HCT116 (cell line): ENCODE results near the gene SEMA3G. TPM values are rescaled to one million over a fixed set of nuclear protein-coding genes. Genes with fewer than 3 reads are reported as not detected.

Experiments
- ATAC-seq: fragments of 200-7000 bp; cut with Tn5 transposase; 2 replicates; pipeline ENCODE4 v1.9.1; 2020; ENCODE audit warnings: mild to moderate bottlenecking, moderate library complexity
- BruUV-seq: library from RNA; stranded (reverse); fragments of 400-500 nt; replicated peaks from 2 replicates; lab custom pipeline; 2021; lab: Mats Ljungman, UMichigan
- CTCF ChIA-PET: fragments of 300-600 bp; sonication (Branson Sonifier 250); formaldehyde crosslinking; loops from one replicate; lab custom pipeline; 2021; ENCODE audit warnings: antibody characterized with exemption; lab: Charles Lee
- POLR2A ChIA-PET: fragments of 300-600, 350-600 bp; sonication (Branson Sonifier 250); formaldehyde crosslinking; loops from one replicate; lab custom pipeline; 2021; ENCODE audit warnings: antibody characterized with exemption; lab: Charles Lee
- RAD21 ChIA-PET, 2 experiments: fragments of 300-600 bp; sonication (Branson Sonifier 250); formaldehyde crosslinking; loops; one replicate each; lab custom pipeline; 2023; ENCODE audit warnings: low total read pairs in 2 of 2; ENCODE audit not compliant: uncharacterized antibody in 2 of 2, unreplicated experiment in 2 of 2, low non-redundant PET in 1 of 2; lab: Charles Lee
- DNase-seq: peaks from one replicate; pipeline ENCODE4 v3.0.0-alpha.2; 2010; ENCODE audit warnings: low read depth, low spot score
- H2AFZ ChIP-seq: fragments of 200-600 bp; shearing (Covaris generic), sonication (generic); 2 replicates; pipeline ENCODE4 v1.6.1; 2017; ENCODE audit warnings: low read depth, mixed run types, mixed read lengths, antibody characterized with exemption, low read length; ENCODE audit not compliant: poor library complexity, severe bottlenecking
- H3K27ac ChIP-seq: 2 replicates; pipeline ENCODE4 v1.5.1; 2012; ENCODE audit warnings: low read depth, low read length
- H3K27me3 ChIP-seq: fragments of 200-600 bp; sonication (generic); 2 replicates; pipeline ENCODE4 v1.6.1; 2016; ENCODE audit warnings: mixed run types, low read length, mixed read lengths; ENCODE audit not compliant: insufficient read depth
- H3K36me3 ChIP-seq, 2 experiments: fragments of 200-500 bp in 1 of 2; fragments of 200-600 bp in 1 of 2; sonication (Bioruptor generic) in 1 of 2; sonication (generic) in 1 of 2; 2 replicates each; pipeline versions ENCODE4 v1.5.1 to v1.6.1; 2014 to 2016; ENCODE audit warnings: low read length in 2 of 2, inconsistent platforms in 1 of 2, mixed read lengths in 1 of 2, mixed run types in 1 of 2; ENCODE audit not compliant: insufficient read depth in 2 of 2, control insufficient read depth in 1 of 2
- H3K4me1 ChIP-seq, 2 experiments: fragments of 200-600 bp in 1 of 2; sonication (generic) in 1 of 2; 2 replicates each; pipeline versions ENCODE4 v1.5.1 to v1.6.1; 2012 to 2017; ENCODE audit warnings: low read length in 2 of 2, inconsistent platforms in 1 of 2, mild to moderate bottlenecking in 1 of 2, mixed read lengths in 1 of 2, mixed run types in 1 of 2, moderate library complexity in 1 of 2; ENCODE audit not compliant: insufficient read depth in 2 of 2, control insufficient read depth in 1 of 2
- H3K4me2 ChIP-seq: fragments of 200-600 bp; sonication (generic); 2 replicates; pipeline ENCODE4 v1.6.1; 2017; ENCODE audit warnings: mixed run types, low read length, mixed read lengths
- H3K4me3 ChIP-seq, 2 experiments: fragments of 200-600 bp in 1 of 2; sonication (generic) in 1 of 2; replicated peaks in 1 of 2; 2 replicates each; pipeline ENCODE4 v1.5.1; 2011 to 2016; ENCODE audit warnings: low read length in 2 of 2, control low read depth in 1 of 2, low read depth in 1 of 2, mild to moderate bottlenecking in 1 of 2, mixed read lengths in 1 of 2, mixed run types in 1 of 2
- H3K79me2 ChIP-seq: fragments of 200-600 bp; sonication (generic); 2 replicates; pipeline ENCODE4 v1.6.1; 2017; ENCODE audit warnings: mild to moderate bottlenecking, mixed run types, low read length, moderate library complexity, mixed read lengths; ENCODE audit not compliant: insufficient read depth
- H3K9ac ChIP-seq: fragments of 200-600 bp; sonication (generic); 2 replicates; pipeline ENCODE4 v1.6.1; 2016; ENCODE audit warnings: low read length, mixed read lengths
- H3K9me2 ChIP-seq: fragments of 200-600 bp; sonication (generic), shearing (Covaris generic); 2 replicates; pipeline ENCODE4 v1.6.1; 2017; ENCODE audit warnings: mixed run types, mild to moderate bottlenecking, moderate library complexity; ENCODE audit not compliant: insufficient read depth
- H3K9me3 ChIP-seq, 2 experiments: fragments of 200-500 bp in 1 of 2; fragments of 200-600 bp in 1 of 2; sonication (Bioruptor generic) in 1 of 2; sonication (generic) in 1 of 2; 2 replicates each; pipeline ENCODE4 v1.6.1; 2014 to 2017; ENCODE audit warnings: low read length in 2 of 2, mixed read lengths in 2 of 2, inconsistent platforms in 1 of 2, low read depth in 1 of 2, mild to moderate bottlenecking in 1 of 2, mixed run types in 1 of 2, moderate library complexity in 1 of 2; ENCODE audit not compliant: control insufficient read depth in 1 of 2, insufficient read depth in 1 of 2
- H4K20me1 ChIP-seq: fragments of 200-600 bp; sonication (generic), shearing (Covaris generic); 2 replicates; pipeline ENCODE4 v1.6.1; 2017; ENCODE audit warnings: mixed run types, mild to moderate bottlenecking, moderate library complexity; ENCODE audit not compliant: insufficient read depth
- CBX3 ChIP-seq: IDR thresholded peaks from 2 replicates; pipeline ENCODE4 v1.6.1; 2012; ENCODE audit warnings: low read depth
- CEBPB ChIP-seq: IDR thresholded peaks from 2 replicates; pipeline ENCODE4 v1.6.1; 2012; ENCODE audit warnings: low read depth
- EGR1 ChIP-seq: IDR thresholded peaks from 2 replicates; pipeline ENCODE4 v1.6.1; 2012; ENCODE audit warnings: low read depth
- EZH2phosphoT487 ChIP-seq: fragments of 200-600 bp; IDR thresholded peaks from 2 replicates; pipeline ENCODE4 v1.6.1; 2018; ENCODE audit warnings: antibody characterized with exemption, borderline replicate concordance
- SIN3A ChIP-seq: IDR thresholded peaks from 2 replicates; pipeline ENCODE4 v1.6.1; 2012; ENCODE audit warnings: low read depth
- SRF ChIP-seq: IDR thresholded peaks from 2 replicates; pipeline ENCODE4 v1.6.1; 2012; ENCODE audit warnings: low read depth
- intact Hi-C: fragments of 100-400 bp; cut with micrococcal nuclease; formaldehyde crosslinking; loops from 2 replicates; pipeline ENCODE4 v1.10.0; 2022
- total RNA-seq: library from RNA; stranded (reverse); gene quantifications from one replicate; pipeline ENCODE4 v1.2.1, GENCODE V29; 2021; ENCODE audit not compliant: unreplicated experiment
- TF ChIP-seq, protein P1 (sequence below): IDR thresholded peaks from 2 replicates; pipeline ENCODE4 v1.6.1; 2012; ENCODE audit warnings: low read depth
- TF ChIP-seq, protein P2 (sequence below), 3 experiments: fragments of 200-600 bp in 1 of 3; sonication (generic) in 1 of 3; IDR thresholded peaks in 2 of 3; conservative IDR thresholded peaks in 1 of 3; 2 replicates each; pipeline ENCODE4 v1.5.1; 2012 to 2017; ENCODE audit warnings: low read depth in 2 of 3, low read length in 2 of 3, antibody characterized with exemption in 1 of 3, borderline replicate concordance in 1 of 3, control low read depth in 1 of 3, mild to moderate bottlenecking in 1 of 3, mixed read lengths in 1 of 3, mixed run types in 1 of 3, moderate library complexity in 1 of 3; ENCODE audit not compliant: insufficient read depth in 1 of 3

The SEMA3G gene
- total RNA-seq, 1 experiment from 2014 or later, result 4.2 TPM

DNA sequence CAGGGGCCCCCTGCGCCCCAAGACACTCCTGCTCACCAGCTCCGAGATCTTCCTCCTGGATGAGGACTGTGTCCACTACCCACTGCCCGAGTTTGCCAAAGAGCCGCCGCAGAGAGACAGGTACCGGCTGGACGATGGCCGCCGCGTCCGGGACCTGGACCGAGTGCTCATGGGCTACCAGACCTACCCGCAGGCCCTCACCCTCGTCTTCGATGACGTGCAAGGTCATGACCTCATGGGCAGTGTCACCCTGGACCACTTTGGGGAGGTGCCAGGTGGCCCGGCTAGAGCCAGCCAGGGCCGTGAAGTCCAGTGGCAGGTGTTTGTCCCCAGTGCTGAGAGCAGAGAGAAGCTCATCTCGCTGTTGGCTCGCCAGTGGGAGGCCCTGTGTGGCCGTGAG is 47.2 kb upstream of the SEMA3G start:
- ATAC-seq (no peak), DNase-seq (no peak)
- ChIA-PET RAD21 (no interaction called here), POLR2A (no interaction called here), CTCF (no interaction called here)
- Histone ChIP-seq H3K27me3 (no peaks in the 10 kb centered on the region), H4K20me1 (no peaks in the 10 kb centered on the region), H3K4me3 (no peak overlapping the region), H3K4me2 (no peak overlapping the region), H3K4me1 (no peaks in the 10 kb centered on the region), H3K9me3 (no peaks in the 10 kb centered on the region), H3K9ac (no peak overlapping the region), H3K9me2 (no peaks in the 10 kb centered on the region), H2AFZ (no peak overlapping the region), H3K36me3 (peaks cover 5 to 26% of the 10 kb centered on the region in 2 experiments; a peak in 2 of 4 replicates), H3K27ac (no peak overlapping the region), H3K79me2 (no peaks in the 10 kb centered on the region)
- BruUV-seq, result no TSS peak
- intact Hi-C loops, result no loop called here
- no peak for TF ChIP-seq EZH2phosphoT487
- no peak for TF ChIP-seq CBX3
- no peak for TF ChIP-seq SRF
- TF ChIP-seq, protein P1, sequence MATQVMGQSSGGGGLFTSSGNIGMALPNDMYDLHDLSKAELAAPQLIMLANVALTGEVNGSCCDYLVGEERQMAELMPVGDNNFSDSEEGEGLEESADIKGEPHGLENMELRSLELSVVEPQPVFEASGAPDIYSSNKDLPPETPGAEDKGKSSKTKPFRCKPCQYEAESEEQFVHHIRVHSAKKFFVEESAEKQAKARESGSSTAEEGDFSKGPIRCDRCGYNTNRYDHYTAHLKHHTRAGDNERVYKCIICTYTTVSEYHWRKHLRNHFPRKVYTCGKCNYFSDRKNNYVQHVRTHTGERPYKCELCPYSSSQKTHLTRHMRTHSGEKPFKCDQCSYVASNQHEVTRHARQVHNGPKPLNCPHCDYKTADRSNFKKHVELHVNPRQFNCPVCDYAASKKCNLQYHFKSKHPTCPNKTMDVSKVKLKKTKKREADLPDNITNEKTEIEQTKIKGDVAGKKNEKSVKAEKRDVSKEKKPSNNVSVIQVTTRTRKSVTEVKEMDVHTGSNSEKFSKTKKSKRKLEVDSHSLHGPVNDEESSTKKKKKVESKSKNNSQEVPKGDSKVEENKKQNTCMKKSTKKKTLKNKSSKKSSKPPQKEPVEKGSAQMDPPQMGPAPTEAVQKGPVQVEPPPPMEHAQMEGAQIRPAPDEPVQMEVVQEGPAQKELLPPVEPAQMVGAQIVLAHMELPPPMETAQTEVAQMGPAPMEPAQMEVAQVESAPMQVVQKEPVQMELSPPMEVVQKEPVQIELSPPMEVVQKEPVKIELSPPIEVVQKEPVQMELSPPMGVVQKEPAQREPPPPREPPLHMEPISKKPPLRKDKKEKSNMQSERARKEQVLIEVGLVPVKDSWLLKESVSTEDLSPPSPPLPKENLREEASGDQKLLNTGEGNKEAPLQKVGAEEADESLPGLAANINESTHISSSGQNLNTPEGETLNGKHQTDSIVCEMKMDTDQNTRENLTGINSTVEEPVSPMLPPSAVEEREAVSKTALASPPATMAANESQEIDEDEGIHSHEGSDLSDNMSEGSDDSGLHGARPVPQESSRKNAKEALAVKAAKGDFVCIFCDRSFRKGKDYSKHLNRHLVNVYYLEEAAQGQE, result no peak
- TF ChIP-seq, protein P2, sequence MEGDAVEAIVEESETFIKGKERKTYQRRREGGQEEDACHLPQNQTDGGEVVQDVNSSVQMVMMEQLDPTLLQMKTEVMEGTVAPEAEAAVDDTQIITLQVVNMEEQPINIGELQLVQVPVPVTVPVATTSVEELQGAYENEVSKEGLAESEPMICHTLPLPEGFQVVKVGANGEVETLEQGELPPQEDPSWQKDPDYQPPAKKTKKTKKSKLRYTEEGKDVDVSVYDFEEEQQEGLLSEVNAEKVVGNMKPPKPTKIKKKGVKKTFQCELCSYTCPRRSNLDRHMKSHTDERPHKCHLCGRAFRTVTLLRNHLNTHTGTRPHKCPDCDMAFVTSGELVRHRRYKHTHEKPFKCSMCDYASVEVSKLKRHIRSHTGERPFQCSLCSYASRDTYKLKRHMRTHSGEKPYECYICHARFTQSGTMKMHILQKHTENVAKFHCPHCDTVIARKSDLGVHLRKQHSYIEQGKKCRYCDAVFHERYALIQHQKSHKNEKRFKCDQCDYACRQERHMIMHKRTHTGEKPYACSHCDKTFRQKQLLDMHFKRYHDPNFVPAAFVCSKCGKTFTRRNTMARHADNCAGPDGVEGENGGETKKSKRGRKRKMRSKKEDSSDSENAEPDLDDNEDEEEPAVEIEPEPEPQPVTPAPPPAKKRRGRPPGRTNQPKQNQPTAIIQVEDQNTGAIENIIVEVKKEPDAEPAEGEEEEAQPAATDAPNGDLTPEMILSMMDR (IDR thresholded peaks at IDR 0.05 in 2 of 3, conservative IDR thresholded peaks at IDR 0.05 in 1 of 3; ENCODE audit: borderline replicate concordance in 1 of 3, insufficient read depth in 1 of 3, low read depth in 2 of 3, low read length in 2 of 3), result no peak
- no peak for TF ChIP-seq EGR1
- TF ChIP-seq CEBPB, result no peak
- no peak for TF ChIP-seq SIN3A
